ENCODE measurements around the gene HDHD5. TPM values are rescaled to one million over a fixed set of nuclear protein-coding genes. Genes with fewer than 3 reads are reported as not detected.

HDHD5 gene
- 38.5 and 42.7 TPM in 2 replicates for total RNA-seq

GRCh38 chr22:17158568-17159503 is at the start of gene HDHD5:
TSS of gene HDHD5 (minus strand) at chr22:17159277. CDS start at chr22:17159251, 26 bp downstream.

DNA sequence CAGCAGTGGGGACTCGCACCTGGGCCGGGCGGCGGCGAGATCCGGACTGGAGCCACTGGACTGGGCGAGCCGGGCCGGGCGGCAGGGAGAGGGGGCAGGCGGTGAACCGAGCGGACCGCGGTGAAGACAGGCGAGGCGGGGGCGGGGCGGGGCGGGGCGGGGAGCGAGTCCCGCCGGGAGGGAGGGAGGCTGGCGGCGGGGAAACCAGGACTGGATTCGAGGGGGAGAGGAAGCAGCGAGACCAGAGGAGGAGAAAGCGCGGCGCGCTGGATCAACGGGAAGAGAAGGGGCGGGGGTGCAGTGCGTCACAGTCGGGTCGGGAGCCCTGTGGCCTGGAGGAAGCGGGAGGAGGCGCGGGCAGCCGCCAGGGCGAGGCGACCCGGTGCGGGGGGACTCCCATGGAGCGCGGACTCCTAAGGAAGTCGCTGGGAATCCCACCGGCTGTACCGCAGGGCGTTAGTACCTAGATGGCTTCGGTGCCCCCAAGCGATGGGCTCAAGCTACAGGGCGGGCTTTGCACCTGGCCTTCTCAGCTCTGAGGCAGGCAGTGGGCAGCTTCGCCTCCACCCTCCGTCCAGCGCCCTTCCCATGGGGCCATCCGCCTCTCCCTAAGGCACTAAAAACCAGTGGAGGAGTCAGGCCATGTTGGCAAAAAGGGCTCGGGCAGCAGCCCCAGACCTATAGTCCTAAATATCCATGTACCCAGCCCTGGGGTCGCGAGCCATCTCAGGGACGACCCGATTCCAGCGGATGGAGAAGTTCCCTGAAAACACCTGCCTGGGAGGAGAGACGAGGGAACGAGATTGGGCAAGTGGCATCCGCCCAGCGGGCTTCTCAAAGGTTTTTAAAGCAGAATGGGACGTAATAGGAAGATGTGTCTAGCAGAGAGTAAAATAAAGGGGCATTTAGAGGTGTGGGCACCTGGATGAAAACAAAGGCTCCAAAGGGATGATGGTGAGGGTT is 37.6 kb downstream of the HDHD5 start, which contains the start of gene TMEM121B:
TSS of gene TMEM121B (minus strand) at position 128 of the 963 bp plus-strand sequence. CDS start 233 bp downstream, outside the sequence.

Other genes with a start within 250 kb of the HDHD5 start
- not detected in 2 replicates for gene GAB4, start 151.1 kb downstream of the HDHD5 start, total RNA-seq
- gene IL17RA, start 74.3 kb downstream of the HDHD5 start, total RNA-seq, result 6.5 and 8.6 TPM in 2 replicates
- under 0.01 and 0.17 TPM in 2 replicates for gene TMEM121B, start 37.9 kb downstream of the HDHD5 start, total RNA-seq
- gene ADA2, start 60.2 kb upstream of the HDHD5 start, total RNA-seq, result 9.5 and 9.8 TPM in 2 replicates
- gene CECR2, start 210.2 kb upstream of the HDHD5 start, total RNA-seq, result 0.15 and 0.17 TPM in 2 replicates